ENCODE measurements around the gene RHBDF1. TPM values are rescaled to one million over a fixed set of nuclear protein-coding genes. Genes with fewer than 3 reads are reported as not detected.

Gene RHBDF1
- total RNA-seq, 1 donor from 2014 or later = 0.26 TPM

DNA sequence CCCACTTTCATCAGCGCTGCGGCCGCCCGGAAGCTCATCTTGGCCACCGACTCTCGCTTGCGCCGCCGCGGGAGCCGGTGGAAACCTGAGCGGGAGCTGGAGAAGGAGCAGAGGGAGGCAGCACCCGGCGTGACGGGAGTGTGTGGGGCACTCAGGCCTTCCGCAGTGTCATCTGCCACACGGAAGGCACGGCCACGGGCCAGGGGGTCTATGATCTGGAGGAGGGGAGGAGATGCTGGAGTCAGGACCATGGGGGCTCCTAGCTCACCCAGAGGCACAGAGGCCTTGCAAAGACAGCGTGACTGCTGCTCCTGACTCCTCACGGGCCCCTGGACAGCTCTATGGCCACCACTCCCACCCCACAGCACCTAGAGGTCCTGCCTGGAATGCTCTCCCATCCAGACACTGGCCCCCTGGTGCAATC is 9.5 kb downstream of the RHBDF1 start:
- no peaks in the 10 kb centered on the region for H3K9me3 Mint-ChIP-seq
- DNase-seq = no peak
- peaks cover 1% of the 10 kb centered on the region for H3K27me3 Mint-ChIP-seq
- H3K4me1 Mint-ChIP-seq = peaks cover 5% of the 10 kb centered on the region
- peaks cover 3% of the 10 kb centered on the region for H3K36me3 Mint-ChIP-seq (ENCODE audit: low read depth)
- H3K27ac Mint-ChIP-seq = no peak overlapping the region
- intact Hi-C loops (cut with micrococcal nuclease) = no loop called here
- H3K4me3 Mint-ChIP-seq = no peak overlapping the region

- intact Hi-C loops (cut with micrococcal nuclease) = no loop called here
- peaks cover 1% of the 10 kb centered on the region for H3K27me3 Mint-ChIP-seq
- H3K4me1 Mint-ChIP-seq = peaks cover 5% of the 10 kb centered on the region
- peaks cover 6% of the 10 kb centered on the region for H3K36me3 Mint-ChIP-seq (ENCODE audit: low read depth)
- no peak for DNase-seq
- no peaks in the 10 kb centered on the region for H3K9me3 Mint-ChIP-seq
- H3K4me3 Mint-ChIP-seq = no peak overlapping the region
- no peak overlapping the region for H3K27ac Mint-ChIP-seq
Observed at GRCh38 chr16:62283-62967, 10.0 kb downstream of the RHBDF1 start.

DNA sequence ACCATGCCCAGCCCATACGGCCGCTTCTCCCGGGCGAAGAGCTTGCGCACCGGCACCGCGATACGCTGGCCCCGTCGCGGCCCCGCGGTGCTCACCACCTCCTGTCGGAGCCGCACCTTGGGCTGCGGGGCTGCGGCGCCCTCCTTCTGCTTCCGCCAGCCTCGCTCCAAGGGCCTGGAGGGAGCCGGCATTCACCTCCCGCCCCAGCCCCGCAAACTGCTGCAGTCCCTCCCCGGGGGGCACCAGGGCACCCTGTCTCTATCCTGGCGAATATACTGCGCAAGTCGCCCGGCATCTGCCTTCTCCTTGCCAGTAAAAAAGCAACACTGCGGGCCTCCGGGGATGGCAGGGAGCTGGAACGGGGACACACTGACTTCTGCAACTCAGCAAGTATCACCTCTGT is 10.6 kb downstream of the RHBDF1 start:
- intact Hi-C loops (cut with micrococcal nuclease) = no loop called here
- H3K4me1 Mint-ChIP-seq = peaks cover 5% of the 10 kb centered on the region
- H3K36me3 Mint-ChIP-seq (ENCODE audit: low read depth) = peaks cover 6% of the 10 kb centered on the region
- no peaks in the 10 kb centered on the region for H3K9me3 Mint-ChIP-seq
- peaks cover 1% of the 10 kb centered on the region for H3K27me3 Mint-ChIP-seq
- no peak overlapping the region for H3K27ac Mint-ChIP-seq
- no peak for DNase-seq
- H3K4me3 Mint-ChIP-seq = no peak overlapping the region

DNA sequence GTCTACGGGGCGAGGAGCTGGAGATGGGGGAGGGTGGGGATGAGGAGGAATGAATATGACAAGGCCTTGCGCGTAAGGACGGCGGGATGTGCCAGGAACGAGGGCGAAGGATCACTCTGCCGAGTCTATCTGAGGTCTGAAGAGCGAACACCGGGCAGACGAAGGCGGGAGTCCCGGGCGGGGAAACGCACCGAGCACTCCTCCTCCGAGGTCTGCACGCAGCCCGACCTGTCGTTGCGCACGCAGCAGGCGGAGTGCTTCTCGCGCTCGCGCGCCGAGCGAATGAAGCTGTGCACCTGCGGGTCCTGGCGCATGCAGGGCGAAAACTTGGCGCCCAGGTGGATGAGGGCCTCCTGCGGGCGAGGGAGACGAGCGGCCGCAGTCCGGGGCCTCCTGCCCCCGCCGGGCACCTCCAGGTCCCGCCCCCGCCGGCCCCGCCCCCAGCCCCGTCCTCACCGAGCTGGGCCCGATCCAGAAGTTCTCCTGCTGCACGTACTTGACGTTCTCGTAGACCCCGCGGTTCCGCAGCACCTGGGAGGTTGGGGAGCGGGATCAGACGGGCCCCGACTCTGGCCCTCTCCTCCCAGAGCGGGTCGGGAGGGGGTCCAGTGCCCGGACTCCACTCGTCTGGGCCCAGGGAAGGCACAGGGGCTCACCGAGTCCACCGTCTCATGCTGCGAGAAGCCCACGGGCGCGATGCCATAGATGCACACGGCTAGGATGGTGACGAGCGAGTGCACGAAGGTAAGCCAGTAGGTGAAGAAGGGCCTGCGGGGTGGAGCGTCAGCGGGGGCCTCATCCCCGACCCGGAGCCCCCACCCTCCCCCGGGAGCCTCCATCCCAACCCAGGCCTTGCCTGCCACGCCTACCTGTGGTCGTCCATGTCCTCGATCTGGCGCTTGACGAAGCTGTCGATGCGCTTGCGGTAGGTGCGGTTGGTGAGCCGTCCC is 11.2 kb downstream of the RHBDF1 start:
- Mint-ChIP-seq H3K9me3 (no peaks in the 10 kb centered on the region), H3K27me3 (peaks cover 1% of the 10 kb centered on the region), H3K36me3 (ENCODE audit: low read depth) (peaks cover 11% of the 10 kb centered on the region), H3K4me1 (peaks cover 5% of the 10 kb centered on the region), H3K27ac (no peak overlapping the region), H3K4me3 (no peak overlapping the region)
- intact Hi-C loops (cut with micrococcal nuclease) = no loop called here
- no peak for DNase-seq

DNA sequence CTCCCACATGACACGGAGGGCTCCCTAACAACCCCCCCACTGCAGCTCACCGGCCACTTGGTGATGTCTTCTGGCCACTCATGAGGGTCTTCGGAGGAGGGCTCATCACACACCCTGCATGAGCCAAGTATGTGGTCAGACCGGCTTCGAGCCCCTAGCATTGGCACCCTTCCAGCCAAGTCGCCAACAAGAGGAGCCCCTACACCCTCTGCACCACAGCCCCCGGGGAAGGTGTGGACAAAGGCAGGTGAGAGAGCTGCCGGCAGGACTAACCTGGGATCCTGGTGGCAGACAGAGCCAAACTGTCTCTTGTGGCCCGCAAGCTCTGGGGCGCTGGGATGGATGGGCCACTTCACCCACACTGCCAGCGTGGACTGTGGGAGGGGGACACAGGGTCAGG is 12.3 kb downstream of the RHBDF1 start:
- no peak overlapping the region for H3K27ac Mint-ChIP-seq
- no peaks in the 10 kb centered on the region for H3K27me3 Mint-ChIP-seq
- H3K9me3 Mint-ChIP-seq = no peaks in the 10 kb centered on the region
- peaks cover 2% of the 10 kb centered on the region for H3K4me1 Mint-ChIP-seq
- no peak for DNase-seq
- intact Hi-C loops (cut with micrococcal nuclease) = no loop called here
- H3K36me3 Mint-ChIP-seq (ENCODE audit: low read depth) = peaks cover 16% of the 10 kb centered on the region
- H3K4me3 Mint-ChIP-seq = no peak overlapping the region

- H3K4me3 Mint-ChIP-seq = no peak overlapping the region
- H3K27me3 Mint-ChIP-seq = no peaks in the 10 kb centered on the region
- H3K36me3 Mint-ChIP-seq (ENCODE audit: low read depth) = peaks cover 16% of the 10 kb centered on the region
- DNase-seq = no peak
- no peaks in the 10 kb centered on the region for H3K9me3 Mint-ChIP-seq
- H3K4me1 Mint-ChIP-seq = peaks cover 4% of the 10 kb centered on the region
- H3K27ac Mint-ChIP-seq = no peak overlapping the region
- intact Hi-C loops (cut with micrococcal nuclease) = no loop called here
Observed at GRCh38 chr16:59440-60059, 12.9 kb downstream of the RHBDF1 start.

DNA sequence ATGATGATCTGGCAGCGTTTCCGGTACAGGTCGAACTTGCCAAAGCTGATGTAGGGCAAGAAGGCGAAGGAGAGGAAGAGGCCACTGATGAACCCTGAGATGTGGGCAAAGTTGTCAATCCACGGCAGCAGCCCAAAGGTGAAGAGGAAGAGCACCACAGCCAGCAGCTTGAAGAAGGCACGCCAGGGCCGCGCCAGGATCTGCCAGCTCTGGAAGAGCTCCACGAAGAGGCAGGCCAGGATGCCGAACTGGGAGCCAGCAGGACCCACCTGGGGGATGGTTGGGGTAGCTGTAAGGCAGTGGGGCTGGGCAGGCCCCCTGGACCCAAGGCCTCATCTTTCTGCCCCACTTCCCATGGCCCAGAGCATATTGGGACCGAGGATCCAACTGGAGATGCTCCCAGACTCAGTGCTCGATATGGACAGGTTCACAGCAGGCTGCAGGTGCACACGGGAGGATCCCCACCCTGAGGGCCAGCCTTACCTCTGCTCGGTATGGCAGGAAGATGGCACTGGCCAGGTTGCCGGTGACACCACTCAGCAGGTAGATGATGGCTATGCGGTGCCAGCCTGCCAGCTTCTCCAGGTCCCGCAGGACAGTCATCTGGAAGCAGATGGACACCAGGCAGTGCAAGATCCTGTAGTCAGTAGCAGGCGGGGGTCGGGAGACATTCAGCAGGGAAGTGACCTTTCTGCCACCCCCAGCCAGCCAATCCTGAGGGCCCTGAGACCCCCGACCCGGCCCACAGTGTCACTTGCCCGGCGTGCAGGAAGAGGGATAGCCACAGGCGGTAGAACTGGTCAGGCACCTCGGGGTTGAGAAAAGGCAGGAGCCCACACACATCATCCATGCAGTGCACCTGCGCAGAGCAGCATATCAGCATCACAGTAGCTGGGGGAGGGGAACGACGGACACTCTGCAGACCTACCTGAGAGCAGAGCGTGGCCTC is 13.7 kb downstream of the RHBDF1 start:
- Mint-ChIP-seq H3K4me1 (peaks cover 5% of the 10 kb centered on the region), H3K9me3 (no peaks in the 10 kb centered on the region), H3K27ac (no peak overlapping the region), H3K27me3 (no peaks in the 10 kb centered on the region), H3K36me3 (ENCODE audit: low read depth) (peaks cover 16% of the 10 kb centered on the region), H3K4me3 (no peak overlapping the region)
- no peak for DNase-seq
- intact Hi-C loops (cut with micrococcal nuclease) = no loop called here

GRCh38 chr16:57711-58110 is 14.7 kb downstream of the RHBDF1 start:
- H3K27ac Mint-ChIP-seq = no peak overlapping the region
- intact Hi-C loops (cut with micrococcal nuclease) = no loop called here
- DNase-seq = no peak
- no peaks in the 10 kb centered on the region for H3K27me3 Mint-ChIP-seq
- H3K4me1 Mint-ChIP-seq = peaks cover 8% of the 10 kb centered on the region
- no peak overlapping the region for H3K4me3 Mint-ChIP-seq
- H3K36me3 Mint-ChIP-seq (ENCODE audit: low read depth) = peaks cover 22% of the 10 kb centered on the region
- H3K9me3 Mint-ChIP-seq = no peaks in the 10 kb centered on the region

- H3K36me3 Mint-ChIP-seq (ENCODE audit: low read depth) = peaks cover 27% of the 10 kb centered on the region
- H3K27me3 Mint-ChIP-seq = no peaks in the 10 kb centered on the region
- intact Hi-C loops (cut with micrococcal nuclease) = no loop called here
- DNase-seq = no peak
- H3K4me1 Mint-ChIP-seq = peaks cover 11% of the 10 kb centered on the region
- no peaks in the 10 kb centered on the region for H3K9me3 Mint-ChIP-seq
- no peak overlapping the region for H3K27ac Mint-ChIP-seq
- no peak overlapping the region for H3K4me3 Mint-ChIP-seq
Observed at GRCh38 chr16:56231-56927, 16.1 kb downstream of the RHBDF1 start.

DNA sequence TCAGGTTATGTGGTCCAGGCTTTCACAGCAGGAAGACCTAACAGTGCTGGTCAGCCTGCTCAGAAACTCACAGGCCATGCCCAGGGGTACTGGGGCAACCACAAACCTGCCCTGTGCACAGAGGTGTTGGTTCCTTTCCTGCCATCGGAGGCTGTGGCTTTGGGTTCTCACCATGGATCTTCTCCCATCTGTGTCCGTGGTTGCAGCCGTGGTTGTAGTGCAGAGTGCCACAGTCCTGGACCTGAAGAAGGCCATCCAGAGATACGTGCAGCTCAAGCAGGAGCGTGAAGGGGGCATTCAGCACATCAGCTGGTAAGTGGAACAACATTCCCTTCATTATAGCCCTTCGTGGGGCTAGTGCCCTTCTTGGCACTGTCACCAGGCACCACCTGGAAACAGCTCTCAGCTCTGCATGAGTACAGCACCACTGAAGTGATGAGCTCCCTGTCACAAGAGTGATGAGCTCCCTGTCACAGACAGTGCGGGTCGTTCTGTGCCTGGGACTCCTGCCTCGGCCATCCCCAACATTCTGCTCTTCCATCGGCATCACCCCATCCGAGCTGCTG is 16.8 kb downstream of the RHBDF1 start:
- Mint-ChIP-seq H3K4me3 (peak overlapping the region; percentile 98), H3K9me3 (no peaks in the 10 kb centered on the region), H3K27ac (no peak overlapping the region), H3K4me1 (peaks cover 16% of the 10 kb centered on the region), H3K36me3 (ENCODE audit: low read depth) (peaks cover 35% of the 10 kb centered on the region), H3K27me3 (no peaks in the 10 kb centered on the region)
- no peak for DNase-seq
- intact Hi-C loops (cut with micrococcal nuclease) = no loop called here

DNA sequence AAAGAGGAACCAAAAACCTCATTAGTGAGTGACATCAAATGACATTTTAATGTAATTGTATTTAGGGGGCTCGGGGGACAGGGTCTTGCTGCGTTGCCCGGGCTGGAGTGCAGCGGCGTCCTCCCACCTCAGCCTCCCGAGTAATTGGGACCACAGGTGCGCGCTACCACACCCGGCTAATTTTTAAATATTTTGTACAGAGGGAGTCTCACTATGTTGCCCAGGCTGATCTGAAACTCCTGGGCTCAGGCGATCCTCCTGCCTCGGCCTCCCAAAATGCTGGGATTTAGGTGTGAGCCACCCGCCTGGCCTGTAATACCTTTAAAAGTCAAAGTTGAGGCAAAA is 18.2 kb downstream of the RHBDF1 start:
- Mint-ChIP-seq H3K9me3 (no peaks in the 10 kb centered on the region), H3K4me1 (peaks cover 19% of the 10 kb centered on the region), H3K4me3 (peak overlapping the region; percentile 98), H3K36me3 (ENCODE audit: low read depth) (peaks cover 42% of the 10 kb centered on the region), H3K27me3 (no peaks in the 10 kb centered on the region), H3K27ac (no peak overlapping the region)
- intact Hi-C loops (cut with micrococcal nuclease) = no loop called here
- no peak for DNase-seq

DNA sequence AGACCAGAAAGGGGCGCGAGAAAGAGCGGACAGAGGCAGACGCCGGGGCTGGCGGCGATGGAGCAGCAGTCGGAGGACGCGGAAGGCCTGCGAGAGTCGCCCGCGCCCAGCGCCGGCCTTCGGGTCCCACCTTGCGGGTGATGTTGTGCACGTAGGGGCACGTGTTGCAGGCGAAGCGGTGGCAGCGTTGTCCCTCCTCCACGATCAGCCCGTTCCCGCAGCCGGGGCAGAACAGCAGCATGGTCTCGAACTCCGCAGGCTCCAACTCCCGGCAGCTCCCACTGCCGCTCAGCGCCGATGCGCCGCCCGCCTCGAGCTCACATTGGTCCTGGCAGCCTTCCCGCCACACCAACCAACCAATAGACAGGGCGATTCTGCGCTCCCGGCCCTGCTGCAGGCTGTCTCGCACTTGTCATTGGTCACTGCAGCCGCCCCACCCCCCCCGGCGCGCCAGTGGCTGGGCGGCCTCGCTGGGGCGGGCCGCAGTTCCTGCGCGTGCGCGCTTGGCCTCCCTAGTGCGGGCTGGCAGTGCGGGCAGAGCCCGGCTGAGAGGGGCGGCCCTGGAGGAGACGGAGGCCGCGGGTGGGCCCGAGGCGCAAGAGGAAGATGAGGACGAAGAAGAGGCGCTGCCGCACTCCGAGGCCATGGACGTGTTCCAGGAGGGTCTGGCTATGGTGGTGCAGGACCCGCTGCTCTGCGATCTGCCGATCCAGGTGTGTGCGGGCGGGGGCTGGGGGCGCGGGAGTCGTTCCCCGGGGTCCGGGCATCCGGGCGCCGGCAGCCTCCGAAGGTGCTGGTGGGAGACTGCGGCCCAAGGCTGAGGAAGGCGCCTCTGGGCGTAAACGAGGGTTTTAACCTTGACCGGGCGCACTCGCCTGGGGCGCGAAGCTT is 18.8 kb downstream of the RHBDF1 start, which contains the start of the genes POLR3K and SNRNP25:
TSS of gene POLR3K (minus strand) at position 263 of the 891 bp plus-strand sequence. CDS start at position 241, 22 bp downstream.
TSS of gene SNRNP25 (plus strand) at position 483 of the 891 bp plus-strand sequence. CDS start at position 672, 189 bp downstream.
- peaks cover 19% of the 10 kb centered on the region for H3K4me1 Mint-ChIP-seq
- H3K27me3 Mint-ChIP-seq = no peaks in the 10 kb centered on the region
- intact Hi-C loops (cut with micrococcal nuclease) = no loop called here

More for the DNA sequence above, 18.8 kb downstream of the RHBDF1 start, which contains the start of the genes POLR3K and SNRNP25:
- peak within 1 kb of the TSS; percentile 93 for H3K27ac Mint-ChIP-seq
- peak; percentile 98 for DNase-seq
- H3K36me3 Mint-ChIP-seq (ENCODE audit: low read depth) = peaks cover 44% of the 10 kb centered on the region
- H3K4me3 Mint-ChIP-seq = peak within 1 kb of the TSS; percentile 98
- H3K9me3 Mint-ChIP-seq = no peaks in the 10 kb centered on the region

Data from activated CD4-positive, alpha-beta T cell treated with anti-CD3 and anti-CD28 coated beads, Interleukin-2, amount 10 ng/mL, durations not matched to agents 24 days and 14 days (primary cell).